Left cardiac atrium (tissue), 4 donors: Measurements from ENCODE around the gene ARHGAP26. TPM values are rescaled to one million over a fixed set of nuclear protein-coding genes. Genes with fewer than 3 reads are reported as not detected.

ENCODE experiments used
- ATAC-seq, 2 donors: fragments of 200-7000 bp; cut with Tn5 transposase; one replicate each; pipeline ENCODE4 v1.9.1; 2020; ENCODE audit warnings: mild to moderate bottlenecking in 2 of 2, moderate library complexity in 2 of 2
- DNase-seq: peaks from one replicate; pipeline ENCODE4 v3.0.0-alpha.2; 2020
- intact Hi-C, 2 donors: fragments of 100-400 bp; cut with DNase I; formaldehyde crosslinking; loops; one replicate each; pipeline versions ENCODE4 v1.14.1 to v1.15.1; 2022 to 2023
- total RNA-seq, 2 donors: library from RNA; stranded (reverse); fragmentation: NEBNext Ultra II Directional; extraction: Animal tissue kit (Norgen Biotek cat#: 25700); gene quantifications; one replicate each; pipeline ENCODE4 v1.2.1, GENCODE V29; 2021
- donor health status: DM: no; HTN: yes; CAD: no.
- donor health status: DM: no; HTN: yes; CAD: no; lungs with severe emphysema.
- donor health status: DM: yes; HTN: yes; CAD: no.
- donor health status: Dilated cardiomyopathy.

ARHGAP26 gene
- total RNA-seq, 2 donors from 2014 or later, result 29.6 to 50.2 TPM

GRCh38 chr5:143174714-143175398 is 404.7 kb downstream of the ARHGAP26 start:
- no peak for DNase-seq
- intact Hi-C loops, result no loop called here
- no peak for ATAC-seq

- DNase-seq, result no peak
- peak in 1 of 2 donors; percentile 28 for ATAC-seq
- intact Hi-C loops, result no loop called here
Measured at GRCh38 chr5:143176048-143176447, 405.9 kb downstream of the ARHGAP26 start.

GRCh38 chr5:143177263-143177983 is 407.2 kb downstream of the ARHGAP26 start:
- DNase-seq, result no peak
- intact Hi-C loops, result no loop called here
- ATAC-seq, result peak; percentile 40 to 65

- DNase-seq (no peak), ATAC-seq (no peak)
- intact Hi-C loops, result no loop called here
Measured at GRCh38 chr5:143179126-143179740, 409.1 kb downstream of the ARHGAP26 start.

GRCh38 chr5:143180751-143181150 is 410.6 kb downstream of the ARHGAP26 start:
- ATAC-seq, result no peak
- no peak for DNase-seq
- intact Hi-C loops, result no loop called here

GRCh38 chr5:143181173-143181572 is 411.0 kb downstream of the ARHGAP26 start:
- DNase-seq, result no peak
- intact Hi-C loops, result no loop called here
- ATAC-seq, result no peak

- ATAC-seq, result no peak
- no peak for DNase-seq
- intact Hi-C loops, result no loop called here
Measured at GRCh38 chr5:143182106-143182505, 411.9 kb downstream of the ARHGAP26 start.

GRCh38 chr5:143182901-143183820 is 413.0 kb downstream of the ARHGAP26 start:
- ATAC-seq, result peak; percentile 56 to 69
- intact Hi-C loops, result no loop called here
- DNase-seq, result peak; percentile 47

GRCh38 chr5:143183989-143184388 is 413.8 kb downstream of the ARHGAP26 start:
- ATAC-seq (no peak), DNase-seq (no peak)
- intact Hi-C loops, result no loop called here

- no peak for ATAC-seq
- no peak for DNase-seq
- intact Hi-C loops, result no loop called here
Measured at GRCh38 chr5:143186623-143187022, 416.4 kb downstream of the ARHGAP26 start.

- DNase-seq, result no peak
- ATAC-seq, result peak; percentile 21 to 39
- intact Hi-C loops, result no loop called here
Measured at GRCh38 chr5:143187495-143187894, 417.3 kb downstream of the ARHGAP26 start.

GRCh38 chr5:143188083-143188482 is 417.9 kb downstream of the ARHGAP26 start:
- DNase-seq (no peak), ATAC-seq (no peak)
- intact Hi-C loops, result no loop called here

GRCh38 chr5:143188692-143189091 is 418.5 kb downstream of the ARHGAP26 start:
- ATAC-seq (no peak), DNase-seq (no peak)
- intact Hi-C loops, result no loop called here

- ATAC-seq (no peak), DNase-seq (no peak)
- intact Hi-C loops, result no loop called here
Measured at GRCh38 chr5:143190260-143190810, 420.2 kb downstream of the ARHGAP26 start.

- intact Hi-C loops, result no loop called here
- DNase-seq, result no peak
Measured at GRCh38 chr5:143191720-143192119, 421.5 kb downstream of the ARHGAP26 start.

GRCh38 chr5:143192191-143192900 is 422.2 kb downstream of the ARHGAP26 start:
- DNase-seq (no peak), ATAC-seq (peak in 1 of 2 donors; percentile 53)
- intact Hi-C loops, result no loop called here

More at GRCh38 chr5:143191720-143192119, 421.5 kb downstream of the ARHGAP26 start:
- no peak for ATAC-seq

- no peak for ATAC-seq
- no peak for DNase-seq
- intact Hi-C loops, result no loop called here
Measured at GRCh38 chr5:143194206-143194605, 424.0 kb downstream of the ARHGAP26 start.

GRCh38 chr5:143194713-143195112 is 424.5 kb downstream of the ARHGAP26 start:
- intact Hi-C loops, result no loop called here
- ATAC-seq (no peak), DNase-seq (no peak)
